Calu3 (cell line): ENCODE measurements around the gene LOXHD1. TPM values are rescaled to one million over a fixed set of nuclear protein-coding genes. Genes with fewer than 3 reads are reported as not detected.

Experiments used
- BruUV-seq: library from RNA; stranded (reverse); fragments of 400-500 nt; replicated peaks from 2 replicates; lab custom pipeline; 2021; lab: Mats Ljungman, UMichigan
- CTCF ChIA-PET: fragments of 300-600 bp; sonication (Branson Sonifier 250); formaldehyde crosslinking; loops from one replicate; lab custom pipeline; 2022; ENCODE audit warnings: antibody characterized with exemption; lab: Charles Lee
- DNase-seq: peaks from one replicate; pipeline ENCODE4 v3.0.0; 2022
- H3K27ac Mint-ChIP-seq: one replicate; pipeline ENCODE4 v1.8.0; 2022; ENCODE audit warnings: mixed read lengths; ENCODE audit not compliant: unreplicated experiment
- H3K27me3 Mint-ChIP-seq: one replicate; pipeline ENCODE4 v1.8.0; 2022; ENCODE audit warnings: mixed read lengths; ENCODE audit not compliant: unreplicated experiment
- H3K36me3 Mint-ChIP-seq: one replicate; pipeline ENCODE4 v1.8.0; 2022; ENCODE audit warnings: mild to moderate bottlenecking, moderate library complexity, mixed read lengths; ENCODE audit not compliant: insufficient read depth, unreplicated experiment
- H3K4me1 Mint-ChIP-seq: one replicate; pipeline ENCODE4 v1.8.0; 2022; ENCODE audit warnings: mild to moderate bottlenecking, low read depth, mixed read lengths; ENCODE audit not compliant: unreplicated experiment
- H3K4me3 Mint-ChIP-seq: one replicate; pipeline ENCODE4 v1.8.0; 2022; ENCODE audit warnings: mild to moderate bottlenecking, low read depth, moderate library complexity, mixed read lengths; ENCODE audit not compliant: unreplicated experiment
- H3K9me3 Mint-ChIP-seq: one replicate; pipeline ENCODE4 v1.8.0; 2022; ENCODE audit warnings: low read depth, mixed read lengths; ENCODE audit not compliant: unreplicated experiment
- intact Hi-C: fragments of 100-400 bp; cut with micrococcal nuclease; formaldehyde crosslinking; loops from one replicate; pipeline ENCODE4 v1.10.0; 2022; ENCODE audit not compliant: unreplicated experiment
- total RNA-seq: library from RNA; stranded (reverse); gene quantifications from 2 replicates; pipeline ENCODE4 v1.2.3, GENCODE V29; 2022
- TF ChIP-seq, protein P1 (sequence below): fragments of 200-600 bp; IDR thresholded peaks from one replicate; pipeline ENCODE4 v1.8.0; 2022; ENCODE audit warnings: antibody characterized with exemption; ENCODE audit not compliant: unreplicated experiment

LOXHD1 gene
- total RNA-seq, 1 experiment from 2014 or later, result not detected

DNA sequence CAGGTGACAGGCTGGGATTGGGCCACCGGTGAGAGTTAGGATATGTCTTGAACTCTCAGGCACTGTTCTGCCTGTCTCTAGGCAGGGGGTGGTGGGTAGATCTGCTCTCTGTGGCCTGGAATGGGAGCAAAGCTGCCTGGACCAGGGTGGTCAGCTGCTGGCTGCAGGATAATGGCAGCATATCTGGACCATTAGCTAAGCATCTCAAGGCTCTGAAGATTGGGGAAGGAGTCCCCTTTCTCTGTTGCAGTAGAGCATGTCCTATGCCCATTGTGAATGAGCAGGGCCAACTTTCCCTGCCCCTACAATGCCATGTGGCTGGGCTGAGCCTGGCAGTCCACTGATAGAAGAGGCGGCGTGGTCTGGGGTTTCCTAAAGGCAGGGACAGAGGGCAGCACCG lies 34.6 kb downstream of the LOXHD1 start:
- H3K4me1 Mint-ChIP-seq, result no peaks in the 10 kb centered on the region

GRCh38 chr18:46621871-46622270 lies 35.1 kb downstream of the LOXHD1 start:
- Mint-ChIP-seq H3K4me1 (no peaks in the 10 kb centered on the region), H3K36me3 (no peaks in the 10 kb centered on the region), H3K27ac (no peak overlapping the region), H3K4me3 (no peak overlapping the region), H3K27me3 (peaks cover 91% of the 10 kb centered on the region), H3K9me3 (no peaks in the 10 kb centered on the region)
- no peak for DNase-seq
- TF ChIP-seq, protein P1, sequence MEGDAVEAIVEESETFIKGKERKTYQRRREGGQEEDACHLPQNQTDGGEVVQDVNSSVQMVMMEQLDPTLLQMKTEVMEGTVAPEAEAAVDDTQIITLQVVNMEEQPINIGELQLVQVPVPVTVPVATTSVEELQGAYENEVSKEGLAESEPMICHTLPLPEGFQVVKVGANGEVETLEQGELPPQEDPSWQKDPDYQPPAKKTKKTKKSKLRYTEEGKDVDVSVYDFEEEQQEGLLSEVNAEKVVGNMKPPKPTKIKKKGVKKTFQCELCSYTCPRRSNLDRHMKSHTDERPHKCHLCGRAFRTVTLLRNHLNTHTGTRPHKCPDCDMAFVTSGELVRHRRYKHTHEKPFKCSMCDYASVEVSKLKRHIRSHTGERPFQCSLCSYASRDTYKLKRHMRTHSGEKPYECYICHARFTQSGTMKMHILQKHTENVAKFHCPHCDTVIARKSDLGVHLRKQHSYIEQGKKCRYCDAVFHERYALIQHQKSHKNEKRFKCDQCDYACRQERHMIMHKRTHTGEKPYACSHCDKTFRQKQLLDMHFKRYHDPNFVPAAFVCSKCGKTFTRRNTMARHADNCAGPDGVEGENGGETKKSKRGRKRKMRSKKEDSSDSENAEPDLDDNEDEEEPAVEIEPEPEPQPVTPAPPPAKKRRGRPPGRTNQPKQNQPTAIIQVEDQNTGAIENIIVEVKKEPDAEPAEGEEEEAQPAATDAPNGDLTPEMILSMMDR, result no peak
- BruUV-seq, result no TSS peak
- intact Hi-C loops, result loop anchor here (2.0 kb wide), 1 partner anchor 473 kb away; no protein-coding TSS in a partner anchor
- CTCF ChIA-PET, result interaction anchor here (1.2 to 2.0 kb wide), 2 partner anchors 341 to 449 kb away, joined by 5 to 16 read pairs; a partner anchor contains a TSS

More for the DNA sequence above, 34.6 kb downstream of the LOXHD1 start:
- CTCF ChIA-PET, result interaction anchor here (0.6 to 2.0 kb wide), 6 partner anchors 20 to 467 kb away, joined by 3 to 16 read pairs (median 4); a partner anchor contains a TSS
- Mint-ChIP-seq H3K4me3 (no peak overlapping the region), H3K27me3 (peaks cover 91% of the 10 kb centered on the region), H3K27ac (no peak overlapping the region), H3K36me3 (no peaks in the 10 kb centered on the region), H3K9me3 (no peaks in the 10 kb centered on the region)
- TF ChIP-seq, protein P1, result no peak
- intact Hi-C loops, result loop anchor here (2.0 kb wide), 1 partner anchor 474 kb away; no protein-coding TSS in a partner anchor
- BruUV-seq, result no TSS peak
- no peak for DNase-seq

- intact Hi-C loops, result no loop called here
- no peak for DNase-seq
- CTCF ChIA-PET, result interaction anchor here (2.0 kb wide), 1 partner anchor 340 kb away, joined by 16 read pairs; no protein-coding TSS in a partner anchor
- Mint-ChIP-seq H3K27me3 (peaks cover 91% of the 10 kb centered on the region), H3K9me3 (no peaks in the 10 kb centered on the region), H3K36me3 (no peaks in the 10 kb centered on the region), H3K4me1 (no peaks in the 10 kb centered on the region), H3K4me3 (no peak overlapping the region), H3K27ac (no peak overlapping the region)
- BruUV-seq, result no TSS peak
- TF ChIP-seq, protein P1, result no peak
These were observed 35.8 kb downstream of the LOXHD1 start for GRCh38 chr18:46621111-46621766.

DNA sequence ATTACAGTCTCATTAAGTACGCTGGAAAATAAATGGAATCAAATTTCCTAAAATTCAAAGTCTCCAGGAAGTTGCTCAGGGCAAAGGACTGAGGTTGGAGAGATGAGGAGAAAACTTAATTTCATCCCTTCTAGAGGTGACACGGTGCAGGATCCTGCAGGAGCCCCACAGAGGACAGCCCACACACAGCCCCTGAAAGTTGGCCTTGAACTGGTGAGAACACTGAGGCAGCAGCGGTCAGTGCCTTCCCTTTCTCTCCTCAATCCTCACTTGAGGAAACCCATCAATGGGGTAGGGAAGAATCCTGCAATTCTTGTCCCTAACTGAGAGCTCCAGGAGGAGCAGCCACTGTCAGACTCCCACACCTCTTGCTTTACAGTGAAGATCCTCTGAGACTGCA lies 37.5 kb downstream of the LOXHD1 start:
- TF ChIP-seq, protein P1, result no peak
- Mint-ChIP-seq H3K4me1 (no peaks in the 10 kb centered on the region), H3K36me3 (no peaks in the 10 kb centered on the region), H3K27me3 (peaks cover 82% of the 10 kb centered on the region), H3K27ac (no peak overlapping the region), H3K4me3 (no peak overlapping the region), H3K9me3 (no peaks in the 10 kb centered on the region)
- BruUV-seq, result no TSS peak
- intact Hi-C loops, result no loop called here
- DNase-seq, result no peak
- CTCF ChIA-PET, result no interaction called here
